HEK293 (cell line): ENCODE results near the gene RAMP3.

ENCODE experiments used
- CTCF ChIA-PET: fragments of 350-600 bp; formaldehyde crosslinking; extraction: SDS; loops from one replicate; lab custom pipeline; 2021; ENCODE audit warnings: antibody characterized with exemption; lab: Yijun Ruan, JAX
- POLR2A ChIA-PET: fragments of 300-600 bp; formaldehyde crosslinking; extraction: SDS; loops from one replicate; lab custom pipeline; 2020; ENCODE audit warnings: antibody characterized with exemption, inconsistent platforms; lab: Yijun Ruan, JAX
- H3K27ac ChIP-seq: fragments of 200-500 bp; sonication (Bioruptor generic); 2 replicates; pipeline ENCODE4 v1.5.1; 2014; ENCODE audit warnings: low read depth, low read length, control low read depth, inconsistent platforms; ENCODE audit errors: extremely low read depth
- H3K36me3 ChIP-seq, 2 experiments: fragments of 200-500 bp in 1 of 2; sonication (Bioruptor generic) in 1 of 2; 1 replicate in 1 of 2; 2 replicates in 1 of 2; pipeline ENCODE4 v1.5.1; 2014 to 2017; ENCODE audit warnings: inconsistent platforms in 2 of 2, low read length in 2 of 2; ENCODE audit not compliant: control insufficient read depth in 2 of 2, insufficient read depth in 1 of 2
- H3K4me1 ChIP-seq: fragments of 200-500 bp; sonication (Bioruptor generic); 2 replicates; pipeline ENCODE4 v1.5.1; 2014; ENCODE audit warnings: mild to moderate bottlenecking, low read length, inconsistent platforms; ENCODE audit not compliant: control insufficient read depth, insufficient read depth
- H3K4me3 ChIP-seq: 2 replicates; pipeline ENCODE4 v1.5.1; 2011; ENCODE audit warnings: low read depth, mild to moderate bottlenecking, control low read depth, low read length, moderate library complexity
- H3K9me3 ChIP-seq: fragments of 200-500 bp; sonication (Bioruptor generic); 2 replicates; pipeline ENCODE4 v1.5.1; 2014; ENCODE audit warnings: low read depth, low read length, inconsistent platforms; ENCODE audit not compliant: control insufficient read depth, insufficient read depth
- BCL11A ChIP-seq: fragments of 450-650 bp; formaldehyde crosslinking; IDR thresholded peaks from 2 replicates; pipeline ENCODE4 v1.5.1; 2016; ENCODE audit warnings: low read depth, missing biosample characterization, missing genetic modification characterization
- HIC1 ChIP-seq: fragments of 450-650 bp; formaldehyde crosslinking; IDR thresholded peaks from 2 replicates; pipeline ENCODE4 v1.5.1; 2016; ENCODE audit warnings: missing biosample characterization, missing genetic modification characterization
- PRDM6 ChIP-seq: fragments of 450-650 bp; formaldehyde crosslinking; IDR thresholded peaks from 2 replicates; pipeline ENCODE4 v1.5.1; 2017; ENCODE audit warnings: missing biosample characterization, missing genetic modification characterization
- TRIM28 ChIP-seq: IDR thresholded peaks from 2 replicates; pipeline ENCODE4 v1.6.1; 2011; ENCODE audit warnings: low read length, control low read depth, borderline replicate concordance
- TSHZ1 ChIP-seq: fragments of 450-650 bp; formaldehyde crosslinking; IDR thresholded peaks from 2 replicates; pipeline ENCODE4 v1.5.1; 2016; ENCODE audit warnings: missing biosample characterization, missing genetic modification characterization, borderline replicate concordance
- ZBTB6 ChIP-seq: fragments of 450-650 bp; formaldehyde crosslinking; IDR thresholded peaks from 2 replicates; pipeline ENCODE4 v1.5.1; 2017; ENCODE audit warnings: missing biosample characterization, missing genetic modification characterization
- ZFP3 ChIP-seq: fragments of 450-650 bp; formaldehyde crosslinking; IDR thresholded peaks from 2 replicates; pipeline ENCODE4 v1.5.1; 2016; ENCODE audit warnings: low read depth, missing biosample characterization, missing genetic modification characterization
- ZNF175 ChIP-seq: fragments of 450-650 bp; formaldehyde crosslinking; IDR thresholded peaks from 2 replicates; pipeline ENCODE4 v1.5.1; 2016; ENCODE audit warnings: missing biosample characterization, missing genetic modification characterization
- ZNF274 ChIP-seq, 2 experiments: fragments of 200-500 bp in 1 of 2; fragments of 450-650 bp in 1 of 2; sonication (Bioruptor generic) in 1 of 2; formaldehyde crosslinking in 1 of 2; IDR thresholded peaks; 2 replicates each; pipeline versions ENCODE4 v1.5.1 to v1.6.1; 2014 to 2016; ENCODE audit warnings: borderline replicate concordance in 1 of 2, inconsistent platforms in 1 of 2, low read length in 1 of 2, missing biosample characterization in 1 of 2, missing genetic modification characterization in 1 of 2
- ZNF391 ChIP-seq: fragments of 450-650 bp; formaldehyde crosslinking; IDR thresholded peaks from 2 replicates; pipeline ENCODE4 v1.5.1; 2016; ENCODE audit warnings: low read depth, missing biosample characterization, missing genetic modification characterization, borderline replicate concordance
- ZNF571 ChIP-seq: fragments of 450-650 bp; formaldehyde crosslinking; IDR thresholded peaks from 2 replicates; pipeline ENCODE4 v1.5.0; 2017; ENCODE audit warnings: missing biosample characterization, missing genetic modification characterization
- ZNF623 ChIP-seq: fragments of 450-650 bp; formaldehyde crosslinking; IDR thresholded peaks from 2 replicates; pipeline ENCODE4 v1.5.1; 2016; ENCODE audit warnings: missing biosample characterization, missing genetic modification characterization
- ZNF677 ChIP-seq: fragments of 450-650 bp; IDR thresholded peaks from 2 replicates; pipeline ENCODE4 v1.5.0; 2018; ENCODE audit warnings: missing biosample characterization, mild to moderate bottlenecking, missing genetic modification characterization, moderate library complexity
- ZNF704 ChIP-seq: fragments of 450-650 bp; formaldehyde crosslinking; IDR thresholded peaks from 2 replicates; pipeline ENCODE4 v1.5.1; 2016; ENCODE audit warnings: missing biosample characterization, missing genetic modification characterization
- ZNF707 ChIP-seq: fragments of 450-650 bp; formaldehyde crosslinking; IDR thresholded peaks from 2 replicates; pipeline ENCODE4 v1.5.1; 2016; ENCODE audit warnings: missing biosample characterization, missing genetic modification characterization
- ZNF776 ChIP-seq: fragments of 450-650 bp; formaldehyde crosslinking; IDR thresholded peaks from 2 replicates; pipeline ENCODE4 v1.5.0; 2017; ENCODE audit warnings: missing biosample characterization, missing genetic modification characterization, borderline replicate concordance
- TF ChIP-seq, protein P1 (sequence below): fragments of 450-650 bp; formaldehyde crosslinking; IDR thresholded peaks from 2 replicates; pipeline ENCODE4 v1.5.1; 2017; ENCODE audit warnings: missing biosample characterization, missing genetic modification characterization

Gene RAMP3

GRCh38 chr7:45125193-45125904 lies 32.2 kb upstream of the RAMP3 start (continued):
- TF ChIP-seq PRDM6 (tag by site-specific recombination) (no peak), ZNF707 (tag by site-specific recombination) (no peak)
- TF ChIP-seq, protein P1, sequence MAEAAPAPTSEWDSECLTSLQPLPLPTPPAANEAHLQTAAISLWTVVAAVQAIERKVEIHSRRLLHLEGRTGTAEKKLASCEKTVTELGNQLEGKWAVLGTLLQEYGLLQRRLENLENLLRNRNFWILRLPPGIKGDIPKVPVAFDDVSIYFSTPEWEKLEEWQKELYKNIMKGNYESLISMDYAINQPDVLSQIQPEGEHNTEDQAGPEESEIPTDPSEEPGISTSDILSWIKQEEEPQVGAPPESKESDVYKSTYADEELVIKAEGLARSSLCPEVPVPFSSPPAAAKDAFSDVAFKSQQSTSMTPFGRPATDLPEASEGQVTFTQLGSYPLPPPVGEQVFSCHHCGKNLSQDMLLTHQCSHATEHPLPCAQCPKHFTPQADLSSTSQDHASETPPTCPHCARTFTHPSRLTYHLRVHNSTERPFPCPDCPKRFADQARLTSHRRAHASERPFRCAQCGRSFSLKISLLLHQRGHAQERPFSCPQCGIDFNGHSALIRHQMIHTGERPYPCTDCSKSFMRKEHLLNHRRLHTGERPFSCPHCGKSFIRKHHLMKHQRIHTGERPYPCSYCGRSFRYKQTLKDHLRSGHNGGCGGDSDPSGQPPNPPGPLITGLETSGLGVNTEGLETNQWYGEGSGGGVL (tag by site-specific recombination): no peak

DNA sequence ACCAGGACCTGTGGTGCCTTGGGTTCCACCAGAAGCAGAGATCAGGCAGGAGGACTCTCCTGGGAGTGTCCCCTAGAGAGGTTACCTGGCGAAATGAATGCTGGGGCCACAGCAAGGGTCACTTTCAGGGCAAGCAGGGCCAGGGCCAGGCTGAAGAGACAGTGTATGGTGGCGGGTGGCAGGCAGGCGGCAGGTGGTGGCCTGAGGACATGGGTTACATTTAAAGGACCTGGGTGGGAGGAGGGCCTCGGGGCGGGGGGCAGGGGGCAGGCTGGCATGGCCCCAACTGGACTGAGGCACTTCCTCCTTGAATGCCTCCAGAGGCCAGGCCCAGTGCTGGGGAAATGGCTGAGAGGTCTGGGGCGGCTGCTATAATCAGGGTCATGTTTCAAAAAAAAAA lies 31.4 kb upstream of the RAMP3 start:
- H3K4me1 ChIP-seq: no peaks in the 10 kb centered on the region
- no peak for TF ChIP-seq ZNF704
- no peak for TF ChIP-seq BCL11A (tag by site-specific recombination)
- TF ChIP-seq TRIM28: no peak
- TF ChIP-seq ZNF274 (IDR thresholded peaks at IDR 0.05; ENCODE audit: low read length): no peak
- no peak for TF ChIP-seq ZNF274 (tag by site-specific recombination; IDR thresholded peaks at IDR 0.05; ENCODE audit: borderline replicate concordance)
- no peak for TF ChIP-seq ZNF175 (tag by site-specific recombination)
- TF ChIP-seq ZBTB6 (tag by site-specific recombination): no peak
- TF ChIP-seq, all 188 proteins: peak for 0
- POLR2A ChIA-PET: no interaction called here
- no peak overlapping the region for H3K4me3 ChIP-seq
- H3K27ac ChIP-seq: no peak overlapping the region
- CTCF ChIA-PET: interaction anchor here (1.4 kb wide), 1 partner anchor 10 kb away, joined by 6 read pairs; no protein-coding TSS in a partner anchor
- no peaks in the 10 kb centered on the region for H3K36me3 ChIP-seq
- no peaks in the 10 kb centered on the region for H3K9me3 ChIP-seq

DNA sequence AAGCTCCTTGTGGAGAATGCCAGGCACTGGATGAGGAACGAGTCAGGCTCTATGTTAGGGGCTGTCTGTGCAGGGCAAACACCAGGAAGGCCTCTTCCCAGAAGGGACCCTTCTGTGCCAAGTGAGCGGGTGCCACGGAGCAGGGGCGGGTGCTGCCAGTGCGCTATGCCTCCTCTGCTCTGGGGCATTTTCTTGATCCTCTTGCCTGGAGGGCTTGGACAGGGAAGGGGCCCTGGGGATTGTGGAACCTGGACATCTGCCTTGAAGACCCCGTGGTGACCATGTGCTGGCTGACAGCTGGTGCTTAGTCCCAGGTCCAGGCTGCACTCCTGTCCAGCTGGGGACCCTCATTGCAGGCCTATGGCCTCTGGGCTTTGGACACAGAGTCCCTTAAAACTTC lies 30.7 kb upstream of the RAMP3 start:
- Histone ChIP-seq H3K9me3 (no peaks in the 10 kb centered on the region), H3K27ac (no peak overlapping the region), H3K36me3 (no peaks in the 10 kb centered on the region), H3K4me1 (no peaks in the 10 kb centered on the region), H3K4me3 (no peak overlapping the region)
- ChIA-PET CTCF (interaction anchor here (0.6 to 2.0 kb wide), 3 partner anchors 9 to 620 kb away, joined by 4 to 6 read pairs (median 5); no protein-coding TSS in a partner anchor), POLR2A (no interaction called here)
- TF ChIP-seq ZNF776 (tag by site-specific recombination): no peak
- TF ChIP-seq ZNF704: no peak
- TF ChIP-seq ZNF677 (tag by site-specific recombination): no peak
- no peak for TF ChIP-seq BCL11A (tag by site-specific recombination)
- no peak for TF ChIP-seq ZNF623
- no peak for TF ChIP-seq HIC1
- TF ChIP-seq ZFP3 (tag by site-specific recombination): no peak
- TF ChIP-seq TSHZ1 (tag by site-specific recombination): no peak
- no peak for TF ChIP-seq ZNF391
- TF ChIP-seq ZNF571 (tag by site-specific recombination): no peak
